Fibroblast of villous mesenchyme (primary cell): ENCODE results near the gene PTEN. TPM values are rescaled to one million over a fixed set of nuclear protein-coding genes. Genes with fewer than 3 reads are reported as not detected.
"Not testable (repeated sequence)": the region's sequence is repeated elsewhere in the genome, so short reads cannot be mapped to it uniquely, and the experiment has no call there.

ENCODE experiments used
- DNase-seq: peaks from one replicate; pipeline ENCODE4 v3.0.0-alpha.2; 2010; ENCODE audit warnings: low read depth
- H3K4me3 ChIP-seq: 2 replicates; pipeline ENCODE4 v1.5.1; 2011; ENCODE audit warnings: low read depth, mild to moderate bottlenecking, low read length
- total RNA-seq: library from RNA; depleted of rRNA; stranded (reverse); fragments of >200 nt; gene quantifications from 2 replicates; pipeline ENCODE4 v1.2.3, GENCODE V29; 2012
- TF ChIP-seq, protein P1 (sequence below): IDR thresholded peaks from 2 replicates; pipeline ENCODE4 v1.5.1; 2012; ENCODE audit warnings: low read depth, mild to moderate bottlenecking, low read length; ENCODE audit not compliant: insufficient read depth

Gene PTEN
- total RNA-seq, 1 donor = 276 TPM

DNA sequence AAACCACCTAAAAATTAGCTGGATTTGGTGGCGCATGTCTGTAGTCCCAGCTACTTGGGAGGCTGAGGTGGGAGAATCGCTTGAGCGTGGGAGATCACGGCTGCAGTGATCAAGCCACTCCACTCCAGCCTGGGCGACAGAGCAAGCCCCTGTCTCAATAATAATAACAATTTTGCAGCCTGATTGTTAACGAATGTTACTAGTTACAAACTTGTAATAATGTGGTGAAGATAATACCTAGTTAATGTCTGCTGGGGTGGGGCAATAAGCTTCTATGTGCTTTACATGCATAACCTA is 44.2 kb upstream of the PTEN start:
- no peak for DNase-seq
- no peak overlapping the region for H3K4me3 ChIP-seq
- TF ChIP-seq, protein P1, sequence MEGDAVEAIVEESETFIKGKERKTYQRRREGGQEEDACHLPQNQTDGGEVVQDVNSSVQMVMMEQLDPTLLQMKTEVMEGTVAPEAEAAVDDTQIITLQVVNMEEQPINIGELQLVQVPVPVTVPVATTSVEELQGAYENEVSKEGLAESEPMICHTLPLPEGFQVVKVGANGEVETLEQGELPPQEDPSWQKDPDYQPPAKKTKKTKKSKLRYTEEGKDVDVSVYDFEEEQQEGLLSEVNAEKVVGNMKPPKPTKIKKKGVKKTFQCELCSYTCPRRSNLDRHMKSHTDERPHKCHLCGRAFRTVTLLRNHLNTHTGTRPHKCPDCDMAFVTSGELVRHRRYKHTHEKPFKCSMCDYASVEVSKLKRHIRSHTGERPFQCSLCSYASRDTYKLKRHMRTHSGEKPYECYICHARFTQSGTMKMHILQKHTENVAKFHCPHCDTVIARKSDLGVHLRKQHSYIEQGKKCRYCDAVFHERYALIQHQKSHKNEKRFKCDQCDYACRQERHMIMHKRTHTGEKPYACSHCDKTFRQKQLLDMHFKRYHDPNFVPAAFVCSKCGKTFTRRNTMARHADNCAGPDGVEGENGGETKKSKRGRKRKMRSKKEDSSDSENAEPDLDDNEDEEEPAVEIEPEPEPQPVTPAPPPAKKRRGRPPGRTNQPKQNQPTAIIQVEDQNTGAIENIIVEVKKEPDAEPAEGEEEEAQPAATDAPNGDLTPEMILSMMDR = no peak

DNA sequence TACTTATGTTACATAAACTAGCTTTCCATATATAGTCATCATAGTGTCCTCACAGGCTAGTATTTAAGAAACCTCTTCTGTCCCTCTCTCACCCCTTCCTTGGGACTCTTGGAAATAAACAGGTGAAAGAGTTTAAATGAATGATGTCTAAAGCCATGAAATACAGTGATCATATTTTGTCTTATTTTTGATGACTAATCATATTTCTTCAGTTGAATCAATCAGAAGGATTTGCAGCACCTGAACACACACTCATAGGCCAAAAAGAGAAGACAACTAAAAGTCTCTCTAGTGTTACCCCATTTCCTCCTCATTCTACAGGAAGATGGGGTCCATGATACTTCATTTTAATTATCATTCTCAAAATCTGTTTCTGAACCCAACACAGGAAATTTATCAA is 36.8 kb upstream of the PTEN start:
- no peak for DNase-seq
- TF ChIP-seq, protein P1 = no peak
- no peak overlapping the region for H3K4me3 ChIP-seq

DNA sequence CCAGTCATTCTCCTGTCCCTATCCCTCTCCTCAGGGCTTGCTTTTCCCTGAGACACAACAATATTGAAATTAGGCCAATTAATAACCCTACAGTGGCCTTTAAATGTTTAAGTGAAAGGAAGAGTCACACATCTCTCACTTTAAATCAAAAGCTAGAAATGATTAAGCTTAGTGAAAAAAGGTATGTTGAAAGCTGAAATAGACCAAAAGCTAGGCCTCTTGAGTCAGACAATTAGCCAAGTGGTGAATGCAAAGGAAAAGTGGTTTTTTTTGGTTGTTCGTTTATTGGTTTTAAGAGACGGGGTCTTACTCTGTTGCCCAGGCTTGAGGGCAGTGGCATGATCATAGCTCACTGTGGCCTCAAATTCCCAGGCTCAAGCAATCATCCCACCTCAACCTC is 35.7 kb upstream of the PTEN start:
- DNase-seq = no peak
- TF ChIP-seq, protein P1 = no peak
- no peak overlapping the region for H3K4me3 ChIP-seq

DNA sequence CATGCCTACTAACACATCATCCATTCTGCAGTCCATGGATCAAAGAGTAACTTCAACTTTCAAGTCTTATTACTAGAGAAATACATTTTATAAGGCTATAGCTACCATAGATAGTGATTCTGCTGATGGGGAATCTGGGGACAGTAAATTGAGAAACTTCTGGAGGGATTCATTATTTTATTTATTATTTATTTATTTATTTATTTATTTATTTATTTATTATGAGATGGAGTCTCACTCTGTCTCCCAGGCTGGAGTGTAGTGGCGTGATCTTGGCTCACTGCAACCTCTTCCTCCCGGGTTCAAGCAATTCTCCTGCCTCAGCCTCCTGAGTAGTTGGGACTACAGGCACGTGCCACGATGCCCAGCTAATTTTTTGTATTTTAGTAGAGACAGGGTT is 34.4 kb upstream of the PTEN start:
- not testable (repeated sequence) for DNase-seq, H3K4me3 ChIP-seq

DNA sequence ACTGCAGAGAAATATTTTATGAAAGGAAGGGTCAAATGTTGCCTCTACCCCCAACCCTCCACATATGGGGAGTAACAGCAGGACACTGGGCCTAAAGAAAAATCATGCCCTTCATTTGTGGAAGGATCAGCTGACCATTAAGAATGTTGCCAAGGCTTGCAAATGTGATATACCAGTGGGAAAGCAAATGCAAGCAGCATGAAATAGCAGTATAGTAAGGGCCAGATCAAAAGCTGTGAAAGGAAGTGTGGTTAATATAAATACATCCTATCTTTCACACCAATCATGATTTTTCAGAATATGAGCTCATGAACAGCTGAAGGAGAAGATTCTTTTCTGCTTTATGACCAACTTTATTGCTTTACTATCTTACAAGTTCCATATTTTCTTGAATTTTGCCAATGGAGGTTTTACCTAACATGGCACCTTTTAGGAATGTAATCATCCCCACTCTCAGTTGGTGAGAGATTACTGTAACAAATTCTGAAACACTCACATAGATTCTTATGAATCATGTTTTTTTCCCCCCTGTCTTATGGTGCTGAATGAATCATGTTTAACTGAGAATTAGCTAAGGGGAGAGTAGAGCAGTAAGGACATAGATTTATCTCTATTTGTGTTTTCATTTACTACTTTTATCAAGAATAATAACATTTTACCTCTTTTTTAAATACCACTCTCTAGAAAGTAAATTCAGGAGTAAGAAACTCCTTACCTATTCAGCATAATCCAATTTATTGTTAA is 33.3 kb upstream of the PTEN start:
- DNase-seq = no peak
- H3K4me3 ChIP-seq = no peak overlapping the region
- TF ChIP-seq, protein P1 = no peak

DNA sequence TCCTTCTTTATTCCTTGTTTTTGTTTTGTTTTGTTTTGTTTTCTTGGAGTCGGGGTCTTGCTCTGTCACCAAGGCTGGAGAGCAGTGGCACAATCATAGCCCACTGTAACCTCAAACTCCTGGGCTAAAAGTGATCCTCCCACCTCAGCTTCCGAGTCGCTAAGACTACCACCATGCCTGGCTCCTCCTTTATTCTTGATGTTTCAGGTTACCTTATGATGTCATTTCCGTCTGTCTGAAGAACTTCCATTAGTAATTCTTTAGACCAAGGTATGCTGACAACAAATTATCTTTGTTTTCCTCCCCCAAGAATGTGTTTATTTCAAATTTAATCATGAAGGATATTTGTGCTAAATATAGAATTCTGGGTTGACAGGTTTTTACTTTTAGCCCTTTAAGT is 27.3 kb upstream of the PTEN start:
- DNase-seq = no peak
- H3K4me3 ChIP-seq = no peak overlapping the region
- TF ChIP-seq, protein P1 = no peak

DNA sequence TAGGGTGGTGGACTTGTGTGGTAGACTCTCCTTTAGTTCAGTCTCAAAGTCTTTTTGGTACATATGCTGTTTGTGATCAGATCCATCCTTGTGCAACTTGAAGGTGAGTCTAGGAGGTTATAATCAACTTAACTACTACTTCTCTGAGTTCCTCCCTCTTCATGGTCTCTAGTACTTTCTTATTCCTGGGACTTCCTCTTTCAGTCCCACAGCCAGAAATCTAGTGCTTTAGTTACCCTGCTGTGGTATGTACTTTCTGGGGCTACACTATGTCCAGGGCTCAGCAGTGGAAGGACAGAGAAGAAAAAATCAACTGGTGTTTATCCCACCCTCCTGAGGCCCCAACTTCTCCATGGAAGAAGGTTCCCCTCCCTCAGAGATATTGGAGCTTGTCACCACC is 26.0 kb upstream of the PTEN start:
- H3K4me3 ChIP-seq = no peak overlapping the region
- TF ChIP-seq, protein P1 = no peak
- no peak for DNase-seq
